Measurements from ENCODE around the gene FRMD4A.

FRMD4A gene

GRCh38 chr10:14356921-14357320, 26.2 kb upstream of the FRMD4A start:
- no peaks in the 10 kb centered on the region for H3F3A ChIP-seq (ENCODE audit: insufficient read depth)
- H3K27me3 ChIP-seq (ENCODE audit: low read length): no peaks in the 10 kb centered on the region
- H3K4me3 ChIP-seq (ENCODE audit: insufficient read depth, low read length, poor library complexity, severe bottlenecking): no peak overlapping the region
- no peaks in the 10 kb centered on the region for H3K79me2 ChIP-seq (ENCODE audit: insufficient read depth, low read length)
- H2AFZ ChIP-seq (ENCODE audit: low read depth, low read length, severe bottlenecking): no peak overlapping the region
- no peak overlapping the region for H3K4me2 ChIP-seq (ENCODE audit: low read depth, low read length, poor library complexity, severe bottlenecking)
- H3K36me3 ChIP-seq (ENCODE audit: low read length): no peaks in the 10 kb centered on the region
- TF ChIP-seq EZH2phosphoT487 (conservative IDR thresholded peaks at IDR 0.05; ENCODE audit: low read length) (no peak), CTCF (IDR thresholded peaks at IDR 0.05; ENCODE audit: insufficient read depth, low read length, poor library complexity, severe bottlenecking) (no peak)
- H4K20me1 ChIP-seq (ENCODE audit: low read depth, low read length): no peaks in the 10 kb centered on the region
- no peak overlapping the region for H3K9ac ChIP-seq (ENCODE audit: low read length)
- H3K9me3 ChIP-seq (ENCODE audit: insufficient read depth, low read length): no peaks in the 10 kb centered on the region
- no peak overlapping the region for H3K27ac ChIP-seq (ENCODE audit: low read depth, low read length)
- no peaks in the 10 kb centered on the region for H3K9me2 ChIP-seq (replicated peaks; ENCODE audit: insufficient read depth, low read length)

- Histone ChIP-seq H3K9me2 (replicated peaks; ENCODE audit: insufficient read depth, low read length) (no peaks in the 10 kb centered on the region), H3F3A (ENCODE audit: insufficient read depth) (no peaks in the 10 kb centered on the region), H4K20me1 (ENCODE audit: low read depth, low read length) (no peaks in the 10 kb centered on the region), H3K9ac (ENCODE audit: low read length) (no peak overlapping the region), H3K79me2 (ENCODE audit: insufficient read depth, low read length) (no peaks in the 10 kb centered on the region), H3K4me2 (ENCODE audit: low read depth, low read length, poor library complexity, severe bottlenecking) (no peak overlapping the region), H3K27ac (ENCODE audit: low read depth, low read length) (no peak overlapping the region), H3K36me3 (ENCODE audit: low read length) (no peaks in the 10 kb centered on the region), H3K4me3 (ENCODE audit: insufficient read depth, low read length, poor library complexity, severe bottlenecking) (no peak overlapping the region), H2AFZ (ENCODE audit: low read depth, low read length, severe bottlenecking) (no peak overlapping the region), H3K27me3 (ENCODE audit: low read length) (no peaks in the 10 kb centered on the region), H3K9me3 (ENCODE audit: insufficient read depth, low read length) (no peaks in the 10 kb centered on the region)
- no peak for TF ChIP-seq CTCF (IDR thresholded peaks at IDR 0.05; ENCODE audit: insufficient read depth, low read length, poor library complexity, severe bottlenecking)
- TF ChIP-seq EZH2phosphoT487 (conservative IDR thresholded peaks at IDR 0.05; ENCODE audit: low read length): no peak
Observed at GRCh38 chr10:14355750-14356149, 25.0 kb upstream of the FRMD4A start.

GRCh38 chr10:14353291-14353913, 22.7 kb upstream of the FRMD4A start:
- Histone ChIP-seq H3K27ac (ENCODE audit: low read depth, low read length) (no peak overlapping the region), H3K36me3 (ENCODE audit: low read length) (no peaks in the 10 kb centered on the region), H3K4me2 (ENCODE audit: low read depth, low read length, poor library complexity, severe bottlenecking) (no peak overlapping the region), H3K27me3 (ENCODE audit: low read length) (no peaks in the 10 kb centered on the region), H3K79me2 (ENCODE audit: insufficient read depth, low read length) (no peaks in the 10 kb centered on the region), H3K9me3 (ENCODE audit: insufficient read depth, low read length) (no peaks in the 10 kb centered on the region), H3F3A (ENCODE audit: insufficient read depth) (no peaks in the 10 kb centered on the region), H3K9me2 (replicated peaks; ENCODE audit: insufficient read depth, low read length) (no peaks in the 10 kb centered on the region), H3K4me3 (ENCODE audit: insufficient read depth, low read length, poor library complexity, severe bottlenecking) (no peak overlapping the region), H2AFZ (ENCODE audit: low read depth, low read length, severe bottlenecking) (no peak overlapping the region), H4K20me1 (ENCODE audit: low read depth, low read length) (no peaks in the 10 kb centered on the region), H3K9ac (ENCODE audit: low read length) (no peak overlapping the region)
- TF ChIP-seq CTCF (IDR thresholded peaks at IDR 0.05; ENCODE audit: insufficient read depth, low read length, poor library complexity, severe bottlenecking): no peak
- no peak for TF ChIP-seq EZH2phosphoT487 (conservative IDR thresholded peaks at IDR 0.05; ENCODE audit: low read length)

All from SU-DHL-6 (cell line).